Astrocyte of the cerebellum (primary cell): Measurements from ENCODE around the gene ZFAND2A.
"Not testable (repeated sequence)": the region's sequence is repeated elsewhere in the genome, so short reads cannot be mapped to it uniquely, and the experiment has no call there.

Experiments
- DNase-seq: peaks from one replicate; pipeline ENCODE4 v3.0.0-alpha.2; 2011; ENCODE audit warnings: low read depth
- H3K4me3 ChIP-seq: 2 replicates; pipeline ENCODE4 v1.5.1; 2011; ENCODE audit warnings: mild to moderate bottlenecking, low read depth, low read length, moderate library complexity
- CTCF ChIP-seq: IDR thresholded peaks from 2 replicates; pipeline ENCODE4 v1.5.1; 2012; ENCODE audit warnings: low read length, low read depth, moderate library complexity, mild to moderate bottlenecking; ENCODE audit errors: missing control alignments
- in situ Hi-C: cut with HindIII; loops from 2 replicates; pipeline ENCODE4 v1.10.0; 2017; ENCODE audit warnings: low sequenced_read_pairs

The ZFAND2A gene

DNA sequence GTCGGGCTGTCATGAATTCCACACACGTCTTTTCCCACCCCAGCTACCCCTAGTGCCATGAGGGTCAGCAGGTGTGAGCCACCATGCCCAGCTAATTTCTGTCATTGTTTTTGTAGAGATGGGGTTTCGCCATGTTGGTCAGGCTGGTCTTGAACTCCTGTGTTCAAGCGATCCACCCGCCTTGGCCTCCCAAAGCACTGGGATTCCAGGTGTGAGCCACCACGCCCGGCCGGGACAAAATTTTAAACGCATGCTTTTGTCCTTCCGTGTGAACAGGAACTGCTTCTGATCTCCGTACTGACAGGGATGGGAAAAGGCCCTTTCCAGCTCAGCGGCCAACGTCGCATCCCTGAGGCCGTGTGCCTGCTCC, 15.6 kb upstream of the ZFAND2A start:
- in situ Hi-C loops, result no loop called here
- no peak overlapping the region for H3K4me3 ChIP-seq
- TF ChIP-seq CTCF, result no peak
- no peak for DNase-seq

GRCh38 chr7:1174881-1175596, 15.0 kb upstream of the ZFAND2A start:
- in situ Hi-C loops, result loop anchor here (25.0 kb wide), 1 partner anchor 188 kb away; the partner anchor contains the start of genes COX19 and CYP2W1
- TF ChIP-seq CTCF, result no peak
- DNase-seq, result no peak
- no peak overlapping the region for H3K4me3 ChIP-seq

DNA sequence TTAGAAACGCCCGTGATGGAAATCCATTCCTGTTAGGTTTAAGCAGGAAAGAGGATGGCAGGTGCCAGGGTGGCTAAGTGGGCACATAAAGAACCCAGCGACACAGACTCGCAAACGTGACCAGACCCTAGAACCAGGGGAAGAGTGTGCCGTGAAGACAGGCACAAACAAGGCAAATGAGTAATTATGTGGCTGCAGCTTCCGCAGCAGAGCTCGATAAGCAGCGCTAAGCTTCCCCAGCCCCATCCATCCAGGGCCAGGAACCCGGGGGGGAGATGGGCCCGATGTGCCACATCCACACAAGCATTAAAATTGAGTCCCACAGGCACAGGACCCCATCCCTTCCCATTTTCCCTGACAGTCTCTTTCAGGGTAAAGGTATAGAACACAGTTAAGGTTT, 14.0 kb upstream of the ZFAND2A start:
- in situ Hi-C loops, result loop anchor here (25.0 kb wide), 1 partner anchor 187 kb away; the partner anchor contains the start of genes COX19 and CYP2W1
- DNase-seq, result no peak
- no peak overlapping the region for H3K4me3 ChIP-seq
- TF ChIP-seq CTCF, result no peak

GRCh38 chr7:1172666-1173523, 12.9 kb upstream of the ZFAND2A start:
- DNase-seq, result no peak
- H3K4me3 ChIP-seq, result no peak overlapping the region
- TF ChIP-seq CTCF, result no peak
- in situ Hi-C loops, result loop anchor here (25.0 kb wide), 1 partner anchor 186 kb away; the partner anchor contains the start of genes COX19 and CYP2W1

- in situ Hi-C loops, result loop anchor here (25.0 kb wide), 1 partner anchor 184 kb away; the partner anchor contains the start of genes COX19 and CYP2W1
- DNase-seq, H3K4me3 ChIP-seq: not testable (repeated sequence)
Observed at GRCh38 chr7:1171516-1171915, 11.5 kb upstream of the ZFAND2A start.

DNA sequence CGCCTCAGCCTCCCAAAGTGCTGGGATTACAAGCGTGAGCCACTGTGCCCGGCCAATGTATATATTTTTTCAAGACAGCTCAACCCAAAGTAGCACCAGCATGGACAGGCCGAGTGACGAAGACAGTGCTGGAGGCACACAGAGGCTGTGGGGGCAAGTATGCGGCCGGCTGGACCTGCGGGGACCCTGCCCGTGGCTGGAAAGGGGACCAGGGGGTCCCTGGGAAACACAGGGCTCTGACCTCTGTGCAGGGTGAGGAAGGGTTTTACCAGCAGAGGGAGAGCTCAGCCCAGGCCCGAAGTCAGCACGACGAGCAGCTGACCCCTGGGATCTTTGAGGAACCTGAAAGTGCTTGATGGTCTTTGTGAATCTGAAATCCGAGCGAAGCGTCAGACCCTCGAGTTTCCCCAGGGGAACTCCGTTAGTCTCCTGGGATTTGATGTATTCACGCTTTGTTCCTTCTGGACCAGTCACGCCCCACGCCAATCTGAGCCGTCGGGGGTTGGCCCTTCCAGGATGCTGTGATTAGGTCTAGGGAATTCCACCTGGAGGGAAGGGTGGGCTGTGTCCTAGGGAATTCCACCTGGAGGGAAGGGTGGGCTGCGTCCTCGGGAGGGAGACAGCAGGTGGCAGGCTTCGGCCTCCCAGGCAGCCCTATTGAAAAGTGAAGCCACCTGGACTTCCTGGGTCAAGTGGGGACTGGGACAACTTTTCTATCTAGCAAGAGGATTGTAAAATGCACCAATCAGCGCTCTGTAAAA, 10.9 kb upstream of the ZFAND2A start:
- no peak for DNase-seq
- in situ Hi-C loops, result loop anchor here (25.0 kb wide), 1 partner anchor 184 kb away; the partner anchor contains the start of genes COX19 and CYP2W1
- H3K4me3 ChIP-seq, result no peak overlapping the region
- TF ChIP-seq CTCF, result no peak
